ENCODE measurements around the gene PKN3.
A peak's percentile ranks its signal among the peaks of the same experiment; 100 is the strongest.
"Not testable (repeated sequence)": the region's sequence is repeated elsewhere in the genome, so short reads cannot be mapped to it uniquely, and the experiment has no call there.

The PKN3 gene

GRCh38 chr9:128702445-128702948 is at the start of gene PKN3:
Gene PKN3 (plus strand): TSS chr9:128702503. CDS start chr9:128702916, 413 bp downstream.
- peak; percentile 77 to 88 for DNase-seq (ENCODE audit: low read depth in 2 of 2)

GRCh38 chr9:128653908-128654307 is 48.4 kb upstream of the PKN3 start:
- no peak for DNase-seq (ENCODE audit: low read depth in 2 of 2)

DNA sequence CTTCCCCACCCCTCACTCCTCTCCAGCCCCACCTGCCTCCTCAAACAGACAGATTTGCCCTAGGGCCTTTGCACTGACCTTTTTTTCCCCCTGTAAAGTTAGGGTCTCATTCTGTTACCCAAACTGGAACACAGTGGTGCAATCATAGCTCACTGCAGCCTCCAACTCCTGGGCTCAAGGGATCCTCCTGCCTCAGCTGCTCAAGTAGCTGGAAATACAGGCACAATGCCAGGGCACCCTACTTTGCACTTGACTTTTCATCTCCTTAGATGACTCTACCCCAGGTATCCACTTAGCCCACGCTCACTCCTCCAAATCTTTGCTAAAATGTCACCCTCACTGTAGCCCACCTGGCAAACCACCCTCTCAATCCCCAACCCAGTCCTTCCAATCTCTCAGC is 47.8 kb upstream of the PKN3 start:
- DNase-seq (ENCODE audit: low read depth in 2 of 2), result no peak

GRCh38 chr9:128656416-128657343 is 45.6 kb upstream of the PKN3 start, which contains the start of gene DYNC2I2:
Gene DYNC2I2 (minus strand): TSS chr9:128656847. CDS start chr9:128656726, 121 bp downstream.
- peak; percentile 92 to 96 for DNase-seq (ENCODE audit: low read depth in 2 of 2)

DNA sequence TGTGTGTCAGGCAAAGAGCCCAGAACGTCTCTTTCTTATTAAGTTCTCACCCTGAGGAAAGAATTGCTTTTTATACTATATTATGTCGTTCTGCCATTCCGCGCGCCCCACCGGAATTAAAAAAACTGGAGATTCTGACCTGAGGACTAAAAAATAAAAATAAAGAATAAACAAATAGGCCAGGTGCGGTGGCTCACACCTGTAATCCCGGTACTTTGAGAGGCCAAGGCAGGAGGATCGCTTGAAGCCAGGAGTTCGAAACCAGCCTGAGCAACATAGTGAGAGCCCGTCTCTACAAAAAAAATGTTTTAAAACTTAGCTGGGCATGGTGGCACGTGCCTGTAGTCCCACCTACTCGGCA is 45.0 kb upstream of the PKN3 start:
- no peak for DNase-seq (ENCODE audit: low read depth in 2 of 2)

DNA sequence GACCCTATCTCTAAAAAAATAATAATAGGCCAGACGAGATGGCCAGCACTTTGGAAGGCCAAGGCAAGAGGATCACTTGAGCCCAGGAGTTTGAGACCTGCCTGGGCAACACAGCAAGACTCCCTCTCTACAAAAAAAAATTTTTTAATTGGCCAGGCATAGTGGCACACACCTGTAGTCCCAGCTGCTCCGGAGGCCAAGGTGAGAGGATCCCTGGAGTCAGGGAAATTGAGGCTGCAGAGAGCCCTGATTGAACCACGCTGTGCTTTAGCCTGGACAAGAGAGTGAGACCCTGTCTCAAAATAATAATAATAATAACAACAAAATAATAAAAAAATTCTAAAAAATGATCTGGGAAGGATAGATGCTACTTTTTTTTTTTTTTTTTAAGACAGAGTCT is 44.5 kb upstream of the PKN3 start:
- DNase-seq (ENCODE audit: low read depth in 2 of 2), result no peak

DNA sequence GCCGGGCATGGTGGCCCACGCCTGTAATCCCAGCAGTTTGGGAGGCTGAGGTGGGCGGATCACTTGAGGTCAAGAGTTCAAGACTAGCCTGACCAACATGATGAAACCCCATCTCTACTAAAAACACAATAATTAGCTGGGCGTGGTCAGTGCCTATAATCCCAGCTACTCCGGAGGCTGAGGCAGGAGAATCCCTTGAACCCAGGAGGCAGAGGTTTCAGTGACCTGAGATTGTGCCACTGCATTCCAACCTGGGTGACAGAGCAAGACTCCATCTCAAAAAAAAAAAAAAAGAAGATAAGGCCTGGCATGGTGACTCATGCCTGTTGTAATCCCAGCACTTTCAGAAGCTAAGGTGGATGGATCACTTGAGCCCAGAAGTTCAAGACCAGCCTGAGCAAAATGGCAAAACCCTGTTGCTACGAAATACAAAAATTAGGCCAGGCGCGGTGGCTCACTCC is 35.8 kb upstream of the PKN3 start:
- DNase-seq (ENCODE audit: low read depth in 2 of 2), result not testable (repeated sequence)

- DNase-seq (ENCODE audit: low read depth in 2 of 2), result no peak
Observed at GRCh38 chr9:128669786-128670185, 32.5 kb upstream of the PKN3 start.

- no peak for DNase-seq (ENCODE audit: low read depth in 2 of 2)
Observed at GRCh38 chr9:128675382-128675781, 26.9 kb upstream of the PKN3 start.

GRCh38 chr9:128677794-128678193 is 24.5 kb upstream of the PKN3 start:
- DNase-seq (ENCODE audit: low read depth in 2 of 2), result no peak

DNA sequence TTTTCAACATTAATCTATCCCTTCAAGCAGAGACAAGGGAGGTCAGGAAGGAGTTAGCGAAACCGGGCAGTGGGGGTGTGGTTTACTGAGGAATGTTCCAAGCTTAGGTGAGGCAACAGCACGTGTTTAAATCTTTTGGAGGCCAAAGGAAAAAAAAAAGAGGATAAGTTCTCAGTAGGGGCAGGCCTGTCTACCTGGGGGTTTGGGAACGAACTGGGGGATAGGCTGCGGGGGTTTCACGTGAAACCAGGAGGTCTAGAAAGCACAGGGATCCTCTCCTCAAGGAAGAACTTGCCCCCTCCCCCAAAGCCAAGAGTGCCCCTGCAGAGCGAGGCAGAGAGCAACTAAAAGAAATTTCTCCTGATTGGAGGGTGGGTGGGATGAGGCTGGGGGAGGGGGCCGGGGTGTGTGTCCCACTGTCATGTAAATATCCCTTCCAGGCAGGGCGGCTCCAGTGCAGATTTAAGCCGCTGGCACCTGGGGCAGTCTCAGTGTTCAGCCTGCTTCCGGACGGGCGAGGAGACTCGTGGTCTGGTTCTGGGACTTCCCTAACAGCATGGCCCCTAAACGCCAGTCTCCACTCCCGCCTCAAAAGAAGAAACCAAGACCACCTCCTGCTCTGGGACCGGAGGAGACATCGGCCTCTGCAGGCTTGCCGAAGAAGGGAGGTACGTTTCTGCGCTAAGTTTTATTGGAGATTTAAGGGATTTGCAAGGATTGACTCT is 18.8 kb upstream of the PKN3 start:
- no peak for DNase-seq (ENCODE audit: low read depth in 2 of 2)

GRCh38 chr9:128684065-128684324 is 18.3 kb upstream of the PKN3 start:
- DNase-seq (ENCODE audit: low read depth in 2 of 2), result no peak

GRCh38 chr9:128684325-128685199 is 17.7 kb upstream of the PKN3 start:
- DNase-seq (ENCODE audit: low read depth in 2 of 2), result peak; percentile 70 to 78

- no peak for DNase-seq (ENCODE audit: low read depth in 2 of 2)
Observed at GRCh38 chr9:128685636-128686489, 16.4 kb upstream of the PKN3 start.

DNA sequence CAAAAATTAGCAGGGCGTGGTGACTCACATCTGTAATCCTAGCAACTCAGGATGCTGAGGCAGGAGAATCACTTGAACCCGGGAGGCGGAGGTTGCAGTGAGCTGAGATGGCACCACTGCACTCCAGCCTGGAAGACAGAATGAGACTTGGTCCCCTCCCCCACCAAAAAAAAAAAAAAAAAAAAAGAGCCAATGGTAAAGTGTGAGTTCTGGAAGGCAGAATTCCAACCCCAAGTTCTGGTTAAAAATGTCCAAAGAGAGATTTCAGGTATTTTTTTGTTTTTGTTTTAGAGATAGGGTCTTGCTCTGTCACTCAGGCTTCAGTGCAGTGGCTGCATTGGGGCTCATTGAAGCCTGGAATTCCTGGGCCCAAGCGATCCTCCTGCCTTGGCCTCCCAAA is 14.8 kb upstream of the PKN3 start:
- DNase-seq (ENCODE audit: low read depth in 2 of 2), result no peak

DNA sequence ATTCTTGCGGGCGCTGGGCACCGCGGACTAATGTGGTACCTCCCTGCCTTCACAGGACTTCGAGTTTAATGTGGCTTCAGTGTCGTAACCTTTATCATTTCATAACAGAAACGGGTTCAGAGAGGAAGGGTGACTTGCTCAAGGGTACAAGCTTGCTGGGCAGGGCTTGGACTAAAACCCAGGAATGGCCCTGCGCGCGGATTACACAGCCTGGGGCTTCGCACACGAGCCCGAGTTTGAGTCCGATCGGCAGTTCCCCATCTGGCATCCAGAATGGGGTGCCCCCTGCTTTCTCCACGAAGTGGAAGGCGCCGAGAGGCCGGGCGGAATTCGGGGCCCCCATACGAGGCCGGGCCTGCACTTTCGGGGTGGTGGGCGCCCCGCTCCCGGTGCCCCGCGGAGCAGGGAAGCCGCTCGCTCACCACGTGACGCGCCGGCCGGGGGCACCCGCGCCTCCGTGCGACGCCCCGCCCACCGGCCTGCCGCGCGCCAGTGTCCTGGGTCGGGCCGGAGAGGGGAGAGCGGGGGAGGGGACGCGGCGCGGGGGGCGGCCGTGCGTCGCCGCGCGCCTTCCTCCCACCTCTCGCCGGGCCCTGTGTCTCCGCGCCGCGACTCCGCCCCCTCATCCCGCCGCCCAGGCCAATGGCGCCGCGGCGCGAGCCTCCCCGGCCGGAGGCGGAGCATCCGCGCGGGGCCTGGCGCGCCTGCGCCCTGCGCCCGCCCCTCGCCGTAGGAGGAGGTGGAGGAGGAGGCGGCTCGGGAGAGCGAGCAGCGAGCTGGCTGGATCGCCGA is 13.6 kb upstream of the PKN3 start, which contains the start of gene SET:
Gene SET, plus strand, starts transcription at position 722 of the 792 bp plus-strand sequence. CDS start 361 bp downstream, outside the sequence.
- peak; percentile 79 to 94 for DNase-seq (ENCODE audit: low read depth in 2 of 2)

GRCh38 chr9:128689293-128689774 is 13.0 kb upstream of the PKN3 start:
- DNase-seq (ENCODE audit: low read depth in 2 of 2), result peak in 1 of 2 donors; percentile 33

DNA sequence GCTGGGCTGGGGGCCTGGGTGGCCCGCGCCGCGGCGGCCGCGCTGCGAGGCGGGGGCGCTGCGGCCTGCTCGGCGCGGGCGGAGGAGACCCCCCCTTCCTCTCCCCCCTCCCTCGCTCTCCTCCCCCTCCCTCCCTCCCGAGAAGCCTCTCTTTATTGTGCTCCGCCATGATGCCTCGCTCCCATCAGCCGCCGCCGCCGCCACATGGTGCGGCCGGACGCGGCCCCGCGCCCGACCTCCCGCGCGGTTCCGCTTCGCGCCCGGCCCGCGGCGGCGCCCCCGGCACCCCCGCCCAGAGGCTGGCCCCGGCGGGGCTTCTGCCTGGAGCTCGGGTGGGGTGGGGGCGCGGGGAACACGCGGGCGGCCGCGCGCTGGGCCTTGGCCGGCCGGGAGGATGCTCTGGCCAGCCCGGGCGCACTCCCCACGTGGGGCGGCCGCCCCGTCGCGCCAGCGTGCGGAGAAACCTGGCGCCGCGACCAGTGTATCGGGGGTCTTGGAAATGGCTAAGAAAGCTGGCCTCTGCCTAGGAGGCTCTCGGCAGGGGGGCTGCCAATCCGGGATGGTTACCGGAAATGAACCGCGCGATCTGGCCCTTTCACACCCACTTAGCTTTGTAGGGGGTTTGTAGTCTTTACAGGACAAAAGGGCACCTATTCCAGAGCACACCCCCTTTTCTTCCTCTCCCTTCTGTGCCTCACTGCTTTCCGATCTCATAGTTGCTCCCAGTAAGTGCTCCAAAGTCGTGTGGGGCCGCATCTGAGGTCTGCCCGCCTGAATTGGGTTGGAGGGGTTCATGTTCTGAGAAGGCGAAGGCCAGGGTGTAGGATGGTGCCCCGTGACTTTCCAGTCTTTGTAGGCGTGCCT is 12.3 kb upstream of the PKN3 start:
- DNase-seq (ENCODE audit: low read depth in 2 of 2), result no peak

DNA sequence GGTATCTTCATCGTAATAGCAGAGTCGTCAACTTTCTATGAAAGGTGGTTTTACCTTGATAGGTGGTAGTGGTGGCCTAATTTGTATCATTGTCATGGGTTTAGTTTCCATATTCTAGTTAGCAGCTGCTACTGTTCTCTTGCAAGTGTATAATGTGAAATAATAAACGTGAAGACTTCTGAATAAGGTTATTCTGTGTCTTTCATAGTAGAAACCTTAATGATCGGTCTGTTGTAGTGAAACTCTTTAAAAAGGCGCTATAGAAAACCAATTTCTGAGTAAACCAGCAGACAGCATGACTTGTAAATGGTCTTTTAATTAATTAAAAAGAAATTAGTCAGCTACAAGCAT is 11.6 kb upstream of the PKN3 start:
- no peak for DNase-seq (ENCODE audit: low read depth in 2 of 2)

Data from stimulated activated CD4-positive, alpha-beta T cell treated with anti-CD3 and anti-CD28 coated beads, Interleukin-15, amount 100 ng/mL, for 48 hours (primary cell).